ENCODE results near the gene KLHL26.

The KLHL26 gene

DNA sequence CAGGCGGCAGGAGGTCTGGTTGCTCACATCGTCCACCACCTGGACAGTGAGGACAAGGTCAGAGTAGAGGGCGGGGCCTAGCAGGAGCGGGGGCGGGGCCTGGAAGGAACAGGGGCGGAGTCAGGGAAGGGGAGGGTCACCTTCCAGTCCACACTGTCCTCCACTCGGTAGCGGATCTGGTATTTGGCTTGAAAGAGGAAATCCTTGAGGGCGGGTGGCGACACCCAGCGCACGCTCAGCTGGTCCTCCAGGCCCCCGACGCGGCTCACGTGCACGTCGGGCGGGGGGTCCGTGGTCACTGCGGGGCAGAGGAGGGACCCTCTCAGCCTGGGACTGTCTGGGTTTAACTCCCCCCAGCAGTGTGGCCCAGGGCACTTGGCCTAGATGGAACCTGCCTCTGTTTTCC, 40.1 kb upstream of the KLHL26 start (continued):
- TF ChIP-seq, protein P1, sequence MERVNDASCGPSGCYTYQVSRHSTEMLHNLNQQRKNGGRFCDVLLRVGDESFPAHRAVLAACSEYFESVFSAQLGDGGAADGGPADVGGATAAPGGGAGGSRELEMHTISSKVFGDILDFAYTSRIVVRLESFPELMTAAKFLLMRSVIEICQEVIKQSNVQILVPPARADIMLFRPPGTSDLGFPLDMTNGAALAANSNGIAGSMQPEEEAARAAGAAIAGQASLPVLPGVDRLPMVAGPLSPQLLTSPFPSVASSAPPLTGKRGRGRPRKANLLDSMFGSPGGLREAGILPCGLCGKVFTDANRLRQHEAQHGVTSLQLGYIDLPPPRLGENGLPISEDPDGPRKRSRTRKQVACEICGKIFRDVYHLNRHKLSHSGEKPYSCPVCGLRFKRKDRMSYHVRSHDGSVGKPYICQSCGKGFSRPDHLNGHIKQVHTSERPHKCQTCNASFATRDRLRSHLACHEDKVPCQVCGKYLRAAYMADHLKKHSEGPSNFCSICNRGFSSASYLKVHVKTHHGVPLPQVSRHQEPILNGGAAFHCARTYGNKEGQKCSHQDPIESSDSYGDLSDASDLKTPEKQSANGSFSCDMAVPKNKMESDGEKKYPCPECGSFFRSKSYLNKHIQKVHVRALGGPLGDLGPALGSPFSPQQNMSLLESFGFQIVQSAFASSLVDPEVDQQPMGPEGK (tag by site-specific recombination; IDR thresholded peaks at IDR 0.05): no peak; the same call in 1 of the 2 replicates
- TF ChIP-seq HOXA7 (CRISPR knock-in tag; IDR thresholded peaks at IDR 0.05; ENCODE audit: borderline replicate concordance): no peak
- TF ChIP-seq SP2 (tag by site-specific recombination; IDR thresholded peaks at IDR 0.05): peak; percentile 41
- TF ChIP-seq ZNF510 (tag by site-specific recombination; IDR thresholded peaks at IDR 0.05; ENCODE audit: insufficient replicate concordance): no peak
- TF ChIP-seq ZNF707 (tag by site-specific recombination; IDR thresholded peaks at IDR 0.05): no peak
- no peak for TF ChIP-seq ZNF214 (tag by site-specific recombination; IDR thresholded peaks at IDR 0.05; ENCODE audit: borderline replicate concordance)
- peak; percentile 27; the same call in 1 of the 2 replicates for TF ChIP-seq KLF1 (tag by site-specific recombination; IDR thresholded peaks at IDR 0.05)
- TF ChIP-seq ZNF549 (tag by site-specific recombination; IDR thresholded peaks at IDR 0.05): no peak
- 0 out of 2 replicates have a peak, but pooled peaks have one; percentile 28 for TF ChIP-seq SP3 (tag by site-specific recombination; IDR thresholded peaks at IDR 0.05)

DNA sequence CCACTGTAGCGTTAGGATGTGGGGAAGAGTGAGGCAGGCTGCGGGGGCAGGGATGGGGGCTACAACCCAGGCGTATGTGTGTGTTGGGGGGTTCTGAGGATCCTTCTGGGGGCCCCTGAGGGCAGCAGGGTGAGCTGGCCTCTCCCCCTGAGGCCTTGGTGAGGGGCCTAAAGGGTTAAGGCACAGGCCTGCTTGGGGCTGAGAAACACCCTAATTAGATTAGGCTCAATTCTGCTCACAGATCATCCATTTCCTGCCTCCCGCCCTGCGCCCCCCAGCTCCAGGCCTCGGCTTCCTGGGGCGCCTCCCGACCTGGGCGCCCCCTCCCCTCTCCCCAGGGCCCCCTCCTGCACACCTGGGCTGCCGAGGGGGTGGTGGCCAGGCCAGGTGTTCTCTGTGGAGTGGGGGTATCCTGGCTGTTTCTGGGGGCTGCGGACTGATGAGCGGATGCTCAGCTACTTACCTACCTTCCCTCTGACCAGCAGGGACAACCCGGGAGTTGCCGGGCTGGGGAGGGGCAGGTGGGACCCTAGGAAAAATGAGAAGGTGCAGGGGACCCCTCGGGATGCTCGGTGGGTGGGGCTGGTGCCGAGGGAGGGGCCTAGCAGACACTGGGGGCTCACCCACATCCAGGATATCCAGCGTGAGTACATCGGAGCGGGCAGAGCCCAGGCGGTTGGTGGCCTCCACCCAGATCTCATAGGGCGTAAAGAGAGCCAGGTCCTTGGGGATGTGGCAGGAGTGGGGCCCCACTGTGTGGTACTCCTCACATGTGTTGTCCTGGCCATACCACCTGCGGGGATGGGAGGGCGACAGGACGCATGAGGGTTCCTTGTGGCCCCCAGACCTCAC, 38.8 kb upstream of the KLHL26 start:
- TF ChIP-seq ZNF610 (tag by site-specific recombination; IDR thresholded peaks at IDR 0.05; ENCODE audit: borderline replicate concordance): no peak
- no peak for TF ChIP-seq ZEB2 (tag by site-specific recombination; IDR thresholded peaks at IDR 0.05)
- no peak for TF ChIP-seq ZNF311 (tag by site-specific recombination; IDR thresholded peaks at IDR 0.05; ENCODE audit: borderline replicate concordance)
- no peak for TF ChIP-seq KLF7 (tag by site-specific recombination; IDR thresholded peaks at IDR 0.05; ENCODE audit: borderline replicate concordance)
- TF ChIP-seq, protein P2, sequence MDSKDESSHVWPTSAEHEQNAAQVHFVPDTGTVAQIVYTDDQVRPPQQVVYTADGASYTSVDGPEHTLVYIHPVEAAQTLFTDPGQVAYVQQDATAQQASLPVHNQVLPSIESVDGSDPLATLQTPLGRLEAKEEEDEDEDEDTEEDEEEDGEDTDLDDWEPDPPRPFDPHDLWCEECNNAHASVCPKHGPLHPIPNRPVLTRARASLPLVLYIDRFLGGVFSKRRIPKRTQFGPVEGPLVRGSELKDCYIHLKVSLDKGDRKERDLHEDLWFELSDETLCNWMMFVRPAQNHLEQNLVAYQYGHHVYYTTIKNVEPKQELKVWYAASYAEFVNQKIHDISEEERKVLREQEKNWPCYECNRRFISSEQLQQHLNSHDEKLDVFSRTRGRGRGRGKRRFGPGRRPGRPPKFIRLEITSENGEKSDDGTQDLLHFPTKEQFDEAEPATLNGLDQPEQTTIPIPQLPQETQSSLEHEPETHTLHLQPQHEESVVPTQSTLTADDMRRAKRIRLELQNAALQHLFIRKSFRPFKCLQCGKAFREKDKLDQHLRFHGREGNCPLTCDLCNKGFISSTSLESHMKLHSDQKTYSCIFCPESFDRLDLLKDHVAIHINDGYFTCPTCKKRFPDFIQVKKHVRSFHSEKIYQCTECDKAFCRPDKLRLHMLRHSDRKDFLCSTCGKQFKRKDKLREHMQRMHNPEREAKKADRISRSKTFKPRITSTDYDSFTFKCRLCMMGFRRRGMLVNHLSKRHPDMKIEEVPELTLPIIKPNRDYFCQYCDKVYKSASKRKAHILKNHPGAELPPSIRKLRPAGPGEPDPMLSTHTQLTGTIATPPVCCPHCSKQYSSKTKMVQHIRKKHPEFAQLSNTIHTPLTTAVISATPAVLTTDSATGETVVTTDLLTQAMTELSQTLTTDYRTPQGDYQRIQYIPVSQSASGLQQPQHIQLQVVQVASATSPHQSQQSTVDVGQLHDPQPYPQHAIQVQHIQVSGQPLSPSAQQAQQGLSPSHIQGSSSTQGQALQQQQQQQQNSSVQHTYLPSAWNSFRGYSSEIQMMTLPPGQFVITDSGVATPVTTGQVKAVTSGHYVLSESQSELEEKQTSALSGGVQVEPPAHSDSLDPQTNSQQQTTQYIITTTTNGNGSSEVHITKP (tag by site-specific recombination; IDR thresholded peaks at IDR 0.05): no peak
- TF ChIP-seq ZNF626 (tag by site-specific recombination; IDR thresholded peaks at IDR 0.05): no peak
- no peak for TF ChIP-seq ZNF121 (tag by site-specific recombination; IDR thresholded peaks at IDR 0.05)
- ChIA-PET POLR2A (no interaction called here), CTCF (interaction anchor here (0.6 to 0.9 kb wide), 3 partner anchors 54 to 120 kb away, joined by 3 read pairs; no protein-coding TSS in a partner anchor)
- Histone ChIP-seq H3K4me1 (ENCODE audit: control insufficient read depth, insufficient read depth, low read length) (no peaks in the 10 kb centered on the region), H3K27ac (ENCODE audit: extremely low read depth, low read depth, low read length) (no peak overlapping the region), H3K4me3 (ENCODE audit: low read depth, low read length) (no peak overlapping the region), H3K36me3 (ENCODE audit: control insufficient read depth in 2 of 2, insufficient read depth in 1 of 2, low read length in 2 of 2) (no peaks in the 10 kb centered on the region), H3K9me3 (ENCODE audit: control insufficient read depth, insufficient read depth, low read depth, low read length) (no peaks in the 10 kb centered on the region)

DNA sequence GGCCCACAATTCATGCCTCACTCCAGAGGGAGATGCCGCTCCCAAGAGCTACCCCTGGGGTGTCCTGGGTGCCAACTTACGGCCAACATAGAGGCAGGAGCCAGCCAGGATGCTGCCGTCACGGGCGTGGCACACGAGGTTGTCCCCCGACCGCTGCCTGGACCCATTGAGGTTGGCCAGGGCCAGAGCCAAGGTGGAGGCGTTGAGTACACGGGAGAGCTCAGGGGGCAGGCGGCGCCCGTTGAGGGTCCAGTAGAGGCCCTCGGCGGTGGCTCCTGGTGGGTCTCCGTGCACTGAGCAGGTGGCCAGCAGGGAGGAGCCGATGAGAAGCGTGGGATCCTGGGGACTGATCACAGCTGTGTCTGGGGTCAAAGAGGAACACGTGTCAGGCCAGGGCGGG, 37.3 kb upstream of the KLHL26 start:
- Histone ChIP-seq H3K27ac (ENCODE audit: extremely low read depth, low read depth, low read length) (no peak overlapping the region), H3K4me3 (ENCODE audit: low read depth, low read length) (no peak overlapping the region), H3K36me3 (ENCODE audit: control insufficient read depth in 2 of 2, insufficient read depth in 1 of 2, low read length in 2 of 2) (no peaks in the 10 kb centered on the region), H3K9me3 (ENCODE audit: control insufficient read depth, insufficient read depth, low read depth, low read length) (no peaks in the 10 kb centered on the region), H3K4me1 (ENCODE audit: control insufficient read depth, insufficient read depth, low read length) (no peaks in the 10 kb centered on the region)
- ChIA-PET POLR2A (interaction anchor here (0.6 to 0.9 kb wide), 2 partner anchors 11 to 41 kb away, joined by 3 to 6 read pairs; partner anchors contain the start of gene REX1BD), CTCF (interaction anchor here (0.6 kb wide), 1 partner anchor 90 kb away, joined by 8 read pairs; no protein-coding TSS in a partner anchor)
- TF ChIP-seq, protein P3, sequence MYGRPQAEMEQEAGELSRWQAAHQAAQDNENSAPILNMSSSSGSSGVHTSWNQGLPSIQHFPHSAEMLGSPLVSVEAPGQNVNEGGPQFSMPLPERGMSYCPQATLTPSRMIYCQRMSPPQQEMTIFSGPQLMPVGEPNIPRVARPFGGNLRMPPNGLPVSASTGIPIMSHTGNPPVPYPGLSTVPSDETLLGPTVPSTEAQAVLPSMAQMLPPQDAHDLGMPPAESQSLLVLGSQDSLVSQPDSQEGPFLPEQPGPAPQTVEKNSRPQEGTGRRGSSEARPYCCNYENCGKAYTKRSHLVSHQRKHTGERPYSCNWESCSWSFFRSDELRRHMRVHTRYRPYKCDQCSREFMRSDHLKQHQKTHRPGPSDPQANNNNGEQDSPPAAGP (tag by site-specific recombination; IDR thresholded peaks at IDR 0.05): no peak
- TF ChIP-seq, protein P4, sequence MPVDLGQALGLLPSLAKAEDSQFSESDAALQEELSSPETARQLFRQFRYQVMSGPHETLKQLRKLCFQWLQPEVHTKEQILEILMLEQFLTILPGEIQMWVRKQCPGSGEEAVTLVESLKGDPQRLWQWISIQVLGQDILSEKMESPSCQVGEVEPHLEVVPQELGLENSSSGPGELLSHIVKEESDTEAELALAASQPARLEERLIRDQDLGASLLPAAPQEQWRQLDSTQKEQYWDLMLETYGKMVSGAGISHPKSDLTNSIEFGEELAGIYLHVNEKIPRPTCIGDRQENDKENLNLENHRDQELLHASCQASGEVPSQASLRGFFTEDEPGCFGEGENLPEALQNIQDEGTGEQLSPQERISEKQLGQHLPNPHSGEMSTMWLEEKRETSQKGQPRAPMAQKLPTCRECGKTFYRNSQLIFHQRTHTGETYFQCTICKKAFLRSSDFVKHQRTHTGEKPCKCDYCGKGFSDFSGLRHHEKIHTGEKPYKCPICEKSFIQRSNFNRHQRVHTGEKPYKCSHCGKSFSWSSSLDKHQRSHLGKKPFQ (tag by site-specific recombination; IDR thresholded peaks at IDR 0.05): no peak
- no peak for TF ChIP-seq ZNF610 (tag by site-specific recombination; IDR thresholded peaks at IDR 0.05; ENCODE audit: borderline replicate concordance)
- TF ChIP-seq, protein P5, sequence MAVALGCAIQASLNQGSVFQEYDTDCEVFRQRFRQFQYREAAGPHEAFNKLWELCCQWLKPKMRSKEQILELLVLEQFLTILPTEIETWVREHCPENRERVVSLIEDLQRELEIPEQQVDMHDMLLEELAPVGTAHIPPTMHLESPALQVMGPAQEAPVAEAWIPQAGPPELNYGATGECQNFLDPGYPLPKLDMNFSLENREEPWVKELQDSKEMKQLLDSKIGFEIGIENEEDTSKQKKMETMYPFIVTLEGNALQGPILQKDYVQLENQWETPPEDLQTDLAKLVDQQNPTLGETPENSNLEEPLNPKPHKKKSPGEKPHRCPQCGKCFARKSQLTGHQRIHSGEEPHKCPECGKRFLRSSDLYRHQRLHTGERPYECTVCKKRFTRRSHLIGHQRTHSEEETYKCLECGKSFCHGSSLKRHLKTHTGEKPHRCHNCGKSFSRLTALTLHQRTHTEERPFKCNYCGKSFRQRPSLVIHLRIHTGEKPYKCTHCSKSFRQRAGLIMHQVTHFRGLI (tag by site-specific recombination; IDR thresholded peaks at IDR 0.05): no peak
- no peak for TF ChIP-seq ZNF140 (tag by site-specific recombination; IDR thresholded peaks at IDR 0.05)
- no peak for TF ChIP-seq ZNF248 (tag by site-specific recombination; IDR thresholded peaks at IDR 0.05)
- TF ChIP-seq ZNF624 (tag by site-specific recombination; IDR thresholded peaks at IDR 0.05): no peak

Measured in HEK293 (cell line).